ENCODE data around the gene DNAJC1. TPM values are rescaled to one million over a fixed set of nuclear protein-coding genes. Genes with fewer than 3 reads are reported as not detected.

Gene DNAJC1
- total RNA-seq, 1 experiment from 2014 or later: 12.9 TPM

DNA sequence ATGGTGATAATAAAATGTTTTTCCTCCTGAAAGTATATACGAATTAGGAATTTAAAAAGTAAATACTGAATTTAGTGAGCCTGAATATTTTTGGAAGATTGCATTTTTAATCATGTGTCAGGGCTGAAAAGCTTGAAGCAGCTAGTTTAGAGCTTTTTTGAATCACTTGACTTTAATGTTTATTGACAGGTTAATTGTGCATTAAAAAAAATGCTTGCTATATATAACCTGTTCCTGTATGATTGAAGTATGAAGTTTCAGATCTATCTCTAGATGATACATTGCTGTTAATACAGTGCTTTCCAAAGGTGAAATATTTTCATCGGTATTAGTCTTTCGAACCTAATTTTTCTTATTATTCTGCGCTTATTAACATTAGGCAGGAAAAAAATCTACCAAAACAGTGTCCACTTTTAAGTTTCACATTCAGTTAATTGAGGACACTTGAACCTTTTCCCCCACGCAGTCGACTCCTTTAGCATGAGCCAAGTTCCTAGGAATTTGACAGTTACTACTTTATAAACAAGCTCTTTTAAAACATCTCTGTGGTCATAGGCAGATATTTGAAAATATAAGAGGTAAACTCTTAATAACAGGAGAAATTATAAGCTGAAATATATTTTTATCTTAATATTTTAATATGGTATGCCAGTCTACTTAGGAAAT is 282.4 kb downstream of the DNAJC1 start:
- ChIA-PET POLR2A (interaction anchor here (0.5 kb wide), 1 partner anchor 9 kb away, joined by 3 read pairs; no protein-coding TSS in a partner anchor), CTCF (no interaction called here)
- TF ChIP-seq, protein P1, sequence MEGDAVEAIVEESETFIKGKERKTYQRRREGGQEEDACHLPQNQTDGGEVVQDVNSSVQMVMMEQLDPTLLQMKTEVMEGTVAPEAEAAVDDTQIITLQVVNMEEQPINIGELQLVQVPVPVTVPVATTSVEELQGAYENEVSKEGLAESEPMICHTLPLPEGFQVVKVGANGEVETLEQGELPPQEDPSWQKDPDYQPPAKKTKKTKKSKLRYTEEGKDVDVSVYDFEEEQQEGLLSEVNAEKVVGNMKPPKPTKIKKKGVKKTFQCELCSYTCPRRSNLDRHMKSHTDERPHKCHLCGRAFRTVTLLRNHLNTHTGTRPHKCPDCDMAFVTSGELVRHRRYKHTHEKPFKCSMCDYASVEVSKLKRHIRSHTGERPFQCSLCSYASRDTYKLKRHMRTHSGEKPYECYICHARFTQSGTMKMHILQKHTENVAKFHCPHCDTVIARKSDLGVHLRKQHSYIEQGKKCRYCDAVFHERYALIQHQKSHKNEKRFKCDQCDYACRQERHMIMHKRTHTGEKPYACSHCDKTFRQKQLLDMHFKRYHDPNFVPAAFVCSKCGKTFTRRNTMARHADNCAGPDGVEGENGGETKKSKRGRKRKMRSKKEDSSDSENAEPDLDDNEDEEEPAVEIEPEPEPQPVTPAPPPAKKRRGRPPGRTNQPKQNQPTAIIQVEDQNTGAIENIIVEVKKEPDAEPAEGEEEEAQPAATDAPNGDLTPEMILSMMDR (IDR thresholded peaks at IDR 0.05): no peak
- TF ChIP-seq POLR2AphosphoS5 (IDR thresholded peaks at IDR 0.05; ENCODE audit: low read depth, low read length): no peak
- TF ChIP-seq TCF7L2 (IDR thresholded peaks at IDR 0.05; ENCODE audit: low read depth, low read length): no peak
- no peak for TF ChIP-seq SIN3A (IDR thresholded peaks at IDR 0.05; ENCODE audit: borderline replicate concordance, insufficient read depth, low read depth, low read length)
- TF ChIP-seq, protein P2, sequence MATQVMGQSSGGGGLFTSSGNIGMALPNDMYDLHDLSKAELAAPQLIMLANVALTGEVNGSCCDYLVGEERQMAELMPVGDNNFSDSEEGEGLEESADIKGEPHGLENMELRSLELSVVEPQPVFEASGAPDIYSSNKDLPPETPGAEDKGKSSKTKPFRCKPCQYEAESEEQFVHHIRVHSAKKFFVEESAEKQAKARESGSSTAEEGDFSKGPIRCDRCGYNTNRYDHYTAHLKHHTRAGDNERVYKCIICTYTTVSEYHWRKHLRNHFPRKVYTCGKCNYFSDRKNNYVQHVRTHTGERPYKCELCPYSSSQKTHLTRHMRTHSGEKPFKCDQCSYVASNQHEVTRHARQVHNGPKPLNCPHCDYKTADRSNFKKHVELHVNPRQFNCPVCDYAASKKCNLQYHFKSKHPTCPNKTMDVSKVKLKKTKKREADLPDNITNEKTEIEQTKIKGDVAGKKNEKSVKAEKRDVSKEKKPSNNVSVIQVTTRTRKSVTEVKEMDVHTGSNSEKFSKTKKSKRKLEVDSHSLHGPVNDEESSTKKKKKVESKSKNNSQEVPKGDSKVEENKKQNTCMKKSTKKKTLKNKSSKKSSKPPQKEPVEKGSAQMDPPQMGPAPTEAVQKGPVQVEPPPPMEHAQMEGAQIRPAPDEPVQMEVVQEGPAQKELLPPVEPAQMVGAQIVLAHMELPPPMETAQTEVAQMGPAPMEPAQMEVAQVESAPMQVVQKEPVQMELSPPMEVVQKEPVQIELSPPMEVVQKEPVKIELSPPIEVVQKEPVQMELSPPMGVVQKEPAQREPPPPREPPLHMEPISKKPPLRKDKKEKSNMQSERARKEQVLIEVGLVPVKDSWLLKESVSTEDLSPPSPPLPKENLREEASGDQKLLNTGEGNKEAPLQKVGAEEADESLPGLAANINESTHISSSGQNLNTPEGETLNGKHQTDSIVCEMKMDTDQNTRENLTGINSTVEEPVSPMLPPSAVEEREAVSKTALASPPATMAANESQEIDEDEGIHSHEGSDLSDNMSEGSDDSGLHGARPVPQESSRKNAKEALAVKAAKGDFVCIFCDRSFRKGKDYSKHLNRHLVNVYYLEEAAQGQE (IDR thresholded peaks at IDR 0.05; ENCODE audit: insufficient read depth in 1 of 2, low read depth in 2 of 2, low read length in 1 of 2): no peak
- ATAC-seq (no peak), DNase-seq (ENCODE audit: low read depth, low spot score) (no peak)
- no peaks in the 10 kb centered on the region for H3K9me3 ChIP-seq (ENCODE audit: control insufficient read depth, insufficient read depth, low read depth, low read length)
- peaks cover 45% of the 10 kb centered on the region for H3K4me1 ChIP-seq (ENCODE audit: control insufficient read depth, insufficient read depth, low read length)
- no peaks in the 10 kb centered on the region; the same call in 1 of the 2 replicates for H3K36me3 ChIP-seq (ENCODE audit: control insufficient read depth, insufficient read depth, low read length)
- H3K27ac ChIP-seq (ENCODE audit: low read length): peak overlapping the region; percentile 59; the same call in 1 of the 2 replicates
- H3K27me3 ChIP-seq (ENCODE audit: control insufficient read depth, insufficient read depth, low read length): no peaks in the 10 kb centered on the region
- in situ Hi-C loops (cut with HindIII; ENCODE audit: low pct_unique_long_range_greater_than_20kb, low sequenced_read_pairs) (no loop called here), intact Hi-C loops (cut with micrococcal nuclease; ENCODE audit: unreplicated experiment) (no loop called here)
- H3K4me3 ChIP-seq (ENCODE audit: low read depth in 2 of 2, low read length in 2 of 2): no peak overlapping the region
- no TSS peak for BruUV-seq (replicated peaks)

DNA sequence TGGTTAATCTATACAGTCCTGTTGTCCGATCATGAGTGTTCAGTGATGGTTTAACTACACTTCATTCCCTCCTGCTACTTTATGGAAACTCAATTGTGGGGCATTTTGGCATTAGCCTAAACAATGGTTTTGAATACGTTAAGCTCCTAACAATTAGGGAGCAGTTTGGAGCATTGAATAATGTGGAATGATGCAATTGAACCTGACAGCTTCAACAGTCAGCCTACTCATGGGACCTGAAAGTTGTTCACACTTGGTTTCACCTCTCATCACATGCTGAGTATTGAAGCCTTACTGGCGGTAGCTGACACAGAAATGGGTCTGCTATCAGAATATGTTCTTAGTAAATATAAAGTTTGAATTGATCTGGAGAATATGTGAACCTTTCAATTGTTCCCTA is 283.4 kb downstream of the DNAJC1 start:
- no peak for DNase-seq (ENCODE audit: low read depth, low spot score)
- intact Hi-C loops (cut with micrococcal nuclease; ENCODE audit: unreplicated experiment): no loop called here
- peaks cover 3% of the 10 kb centered on the region; the same call in 1 of the 2 replicates for H3K36me3 ChIP-seq (ENCODE audit: control insufficient read depth, insufficient read depth, low read length)
- H3K4me1 ChIP-seq (ENCODE audit: control insufficient read depth, insufficient read depth, low read length): peaks cover 49% of the 10 kb centered on the region
- BruUV-seq (replicated peaks): no TSS peak
- POLR2A ChIA-PET: no interaction called here
- no peaks in the 10 kb centered on the region for H3K9me3 ChIP-seq (ENCODE audit: control insufficient read depth, insufficient read depth, low read depth, low read length)
- TF ChIP-seq, protein P2 (IDR thresholded peaks at IDR 0.05; ENCODE audit: insufficient read depth in 1 of 2, low read depth in 2 of 2, low read length in 1 of 2): no peak
- no peak for TF ChIP-seq TCF7L2 (IDR thresholded peaks at IDR 0.05; ENCODE audit: low read depth, low read length)
- TF ChIP-seq, protein P1 (IDR thresholded peaks at IDR 0.05): no peak
- no peak for TF ChIP-seq POLR2AphosphoS5 (IDR thresholded peaks at IDR 0.05; ENCODE audit: low read depth, low read length)
- no peak for TF ChIP-seq SIN3A (IDR thresholded peaks at IDR 0.05; ENCODE audit: borderline replicate concordance, insufficient read depth, low read depth, low read length)
- in situ Hi-C loops (cut with HindIII; ENCODE audit: low pct_unique_long_range_greater_than_20kb, low sequenced_read_pairs): no loop called here
- H3K4me3 ChIP-seq (ENCODE audit: low read depth in 2 of 2, low read length in 2 of 2): no peak overlapping the region
- peak overlapping the region; percentile 65; the same call in 1 of the 2 replicates for H3K27ac ChIP-seq (ENCODE audit: low read length)
- CTCF ChIA-PET: no interaction called here
- ATAC-seq: no peak
- no peaks in the 10 kb centered on the region for H3K27me3 ChIP-seq (ENCODE audit: control insufficient read depth, insufficient read depth, low read length)

Data from Panc1 (cell line).